Panc1 (cell line): ENCODE measurements around the gene INPP5K. TPM values are rescaled to one million over a fixed set of nuclear protein-coding genes. Genes with fewer than 3 reads are reported as not detected.

ENCODE experiments used
- ATAC-seq: fragments of 200-7000 bp; cut with Tn5 transposase; 2 replicates; pipeline ENCODE4 v1.9.1; 2020; ENCODE audit warnings: mild to moderate bottlenecking, moderate library complexity
- BruUV-seq: library from RNA; stranded (reverse); fragments of 400-500 nt; replicated peaks from 2 replicates; lab custom pipeline; 2021; lab: Mats Ljungman, UMichigan
- CTCF ChIA-PET: fragments of 300-600 bp; sonication (Branson Sonifier 250); formaldehyde crosslinking; loops from one replicate; lab custom pipeline; 2022; ENCODE audit warnings: antibody characterized with exemption; lab: Charles Lee
- POLR2A ChIA-PET: fragments of 300-600 bp; sonication (Branson Sonifier 250); formaldehyde crosslinking; loops from one replicate; lab custom pipeline; 2022; ENCODE audit warnings: antibody characterized with exemption; lab: Charles Lee
- DNase-seq: peaks from one replicate; pipeline ENCODE4 v3.0.0-alpha.2; 2010; ENCODE audit warnings: low read depth, low spot score
- H3K27ac ChIP-seq: 2 replicates; pipeline ENCODE4 v1.5.1; 2011; ENCODE audit warnings: mild to moderate bottlenecking, low read length, inconsistent platforms
- H3K27me3 ChIP-seq: fragments of 200-500 bp; sonication (Bioruptor generic); 2 replicates; pipeline ENCODE4 v1.6.0; 2014; ENCODE audit warnings: low read length, inconsistent platforms; ENCODE audit not compliant: control insufficient read depth, insufficient read depth
- H3K36me3 ChIP-seq: fragments of 200-500 bp; sonication (Bioruptor generic); 2 replicates; pipeline ENCODE4 v1.5.1; 2014; ENCODE audit warnings: inconsistent platforms, mild to moderate bottlenecking, low read length, moderate library complexity; ENCODE audit not compliant: control insufficient read depth, insufficient read depth
- H3K4me1 ChIP-seq: 2 replicates; pipeline ENCODE4 v1.5.1; 2011; ENCODE audit warnings: inconsistent platforms, mild to moderate bottlenecking, low read length, moderate library complexity; ENCODE audit not compliant: control insufficient read depth, insufficient read depth
- H3K4me3 ChIP-seq, 2 experiments: 2 replicates each; pipeline ENCODE4 v1.5.1; 2011 to 2012; ENCODE audit warnings: low read depth in 2 of 2, low read length in 2 of 2, mild to moderate bottlenecking in 2 of 2, inconsistent platforms in 1 of 2, moderate library complexity in 1 of 2
- H3K9me3 ChIP-seq: fragments of 200-500 bp; sonication (Bioruptor generic); 2 replicates; pipeline ENCODE4 v1.5.1; 2014; ENCODE audit warnings: low read depth, mild to moderate bottlenecking, inconsistent platforms, low read length, moderate library complexity; ENCODE audit not compliant: control insufficient read depth, insufficient read depth
- CTCF ChIP-seq: fragments of 450-650 bp; IDR thresholded peaks from 2 replicates; pipeline ENCODE4 v1.5.1; 2017; ENCODE audit warnings: mild to moderate bottlenecking
- POLR2AphosphoS5 ChIP-seq: IDR thresholded peaks from 2 replicates; pipeline ENCODE4 v1.6.1; 2012; ENCODE audit warnings: mild to moderate bottlenecking, low read depth, low read length, moderate library complexity
- REST ChIP-seq, 2 experiments: IDR thresholded peaks; 2 replicates each; pipeline ENCODE4 v1.6.1; 2011 to 2012; ENCODE audit warnings: low read depth in 2 of 2, control low read depth in 1 of 2, low read length in 1 of 2, mild to moderate bottlenecking in 1 of 2, moderate library complexity in 1 of 2; ENCODE audit not compliant: insufficient read depth in 1 of 2
- SIN3A ChIP-seq: IDR thresholded peaks from 2 replicates; pipeline ENCODE4 v1.6.1; 2012; ENCODE audit warnings: low read depth, mild to moderate bottlenecking, low read length, moderate library complexity, borderline replicate concordance; ENCODE audit not compliant: insufficient read depth
- TCF7L2 ChIP-seq: IDR thresholded peaks from 2 replicates; pipeline ENCODE4 v1.6.1; 2011; ENCODE audit warnings: mild to moderate bottlenecking, low read depth, low read length, inconsistent platforms
- in situ Hi-C: cut with HindIII; loops from 2 replicates; pipeline ENCODE4 v1.10.0; 2016; ENCODE audit warnings: low sequenced_read_pairs, low pct_unique_long_range_greater_than_20kb
- intact Hi-C: fragments of 100-400 bp; cut with micrococcal nuclease; formaldehyde crosslinking; loops from one replicate; pipeline ENCODE4 v1.10.0; 2022; ENCODE audit not compliant: unreplicated experiment
- total RNA-seq: library from RNA; stranded (reverse); gene quantifications from one replicate; pipeline ENCODE4 v1.2.1, GENCODE V29; 2021; ENCODE audit not compliant: unreplicated experiment

Gene INPP5K
- total RNA-seq, 1 experiment from 2014 or later, result 21.3 TPM

- no peaks in the 10 kb centered on the region for H3K27me3 ChIP-seq
- no peak overlapping the region for H3K27ac ChIP-seq
- H3K36me3 ChIP-seq, result no peaks in the 10 kb centered on the region
- ATAC-seq, result no peak
- ChIA-PET POLR2A (no interaction called here), CTCF (no interaction called here)
- TF ChIP-seq TCF7L2, result no peak
- TF ChIP-seq POLR2AphosphoS5, result no peak
- no peak for TF ChIP-seq CTCF
- no peak for TF ChIP-seq REST (IDR thresholded peaks at IDR 0.05; ENCODE audit: insufficient read depth in 1 of 2, low read depth in 2 of 2, low read length in 1 of 2)
- no peak for TF ChIP-seq SIN3A
- in situ Hi-C loops, result no loop called here
- no peak for DNase-seq
- intact Hi-C loops, result no loop called here
- H3K9me3 ChIP-seq, result no peaks in the 10 kb centered on the region
- BruUV-seq, result no TSS peak
- peaks cover 4% of the 10 kb centered on the region; the same call in 1 of the 2 replicates for H3K4me1 ChIP-seq
- no peak overlapping the region for H3K4me3 ChIP-seq
Observed at GRCh38 chr17:1560101-1560857, 43.9 kb upstream of the INPP5K start.

GRCh38 chr17:1559047-1560043, 42.9 kb upstream of the INPP5K start:
- intact Hi-C loops, result no loop called here
- ChIA-PET CTCF (no interaction called here), POLR2A (no interaction called here)
- in situ Hi-C loops, result no loop called here
- DNase-seq (no peak), ATAC-seq (no peak)
- Histone ChIP-seq H3K27ac (no peak overlapping the region), H3K27me3 (no peaks in the 10 kb centered on the region), H3K4me3 (no peak overlapping the region), H3K9me3 (no peaks in the 10 kb centered on the region), H3K4me1 (peaks cover 4% of the 10 kb centered on the region; the same call in 1 of the 2 replicates), H3K36me3 (no peaks in the 10 kb centered on the region)
- no TSS peak for BruUV-seq
- TF ChIP-seq CTCF (no peak), POLR2AphosphoS5 (no peak), REST (IDR thresholded peaks at IDR 0.05; ENCODE audit: insufficient read depth in 1 of 2, low read depth in 2 of 2, low read length in 1 of 2) (no peak), TCF7L2 (no peak), SIN3A (no peak)
